Heart right ventricle (tissue), 16 donors: ENCODE data around the gene MNX1. TPM values are rescaled to one million over a fixed set of nuclear protein-coding genes. Genes with fewer than 3 reads are reported as not detected.

Experiments used
- ATAC-seq, 8 donors: fragments of 200-7000 bp; cut with Tn5 transposase; one replicate each; pipeline ENCODE4 v1.9.1; 2020; ENCODE audit warnings: mild to moderate bottlenecking in 8 of 8, moderate library complexity in 8 of 8, moderate number of reproducible peaks in 1 of 8
- DNase-seq, 2 donors: peaks; one replicate each; pipeline ENCODE4 v3.0.0-alpha.2; 2020
- H3K27ac ChIP-seq, 10 donors: fragments of 200-600 bp; sonication (generic) in 2 of 10; one replicate each; pipeline versions ENCODE4 v1.5.0 to v1.8.0; 2020 to 2022; ENCODE audit warnings: mild to moderate bottlenecking in 3 of 10
- H3K27me3 ChIP-seq, 7 donors: fragments of 200-600 bp; one replicate each; pipeline ENCODE4 v1.8.0; 2021 to 2022; ENCODE audit warnings: mild to moderate bottlenecking in 2 of 7
- H3K36me3 ChIP-seq, 9 donors: fragments of 200-600 bp; sonication (generic) in 1 of 9; one replicate each; pipeline versions ENCODE4 v1.5.0 to v1.8.0; 2020 to 2022; ENCODE audit warnings: mild to moderate bottlenecking in 2 of 9
- H3K4me1 ChIP-seq, 9 donors: fragments of 200-600 bp; sonication (generic) in 1 of 9; one replicate each; pipeline versions ENCODE4 v1.5.0 to v1.8.0; 2020 to 2022; ENCODE audit warnings: mild to moderate bottlenecking in 4 of 9
- H3K4me3 ChIP-seq, 10 donors: fragments of 200-600 bp; sonication (generic) in 2 of 10; one replicate each; pipeline versions ENCODE4 v1.5.0 to v1.8.0; 2020 to 2022; ENCODE audit warnings: mild to moderate bottlenecking in 7 of 10, moderate library complexity in 2 of 10
- H3K9me3 ChIP-seq, 11 donors: fragments of 200-600 bp in 10 of 11; sonication (generic) in 2 of 11; one replicate each; pipeline versions ENCODE4 v1.5.0 to v1.8.0; 2013 to 2022; ENCODE audit warnings: mild to moderate bottlenecking in 2 of 11, control low read depth in 1 of 11, moderate library complexity in 1 of 11
- CTCF ChIP-seq, 9 donors: fragments of 200-600 bp; sonication (generic) in 2 of 9; IDR thresholded peaks; one replicate each; pipeline versions ENCODE4 v1.5.0 to v1.8.0; 2021 to 2022; ENCODE audit warnings: antibody characterized with exemption in 9 of 9, mild to moderate bottlenecking in 5 of 9, moderate library complexity in 1 of 9
- WGBS, 2 donors: extraction: QIAGEN DNeasy Blood & Tissue Kit; methylation state at CpG; one replicate each; pipeline ENCODE4 v1.1.7; 2013; ENCODE audit warnings: inconsistent platforms in 1 of 2; 5-methylcytosine and 5-hydroxymethylcytosine counted together
- intact Hi-C, 10 donors: fragments of 100-400 bp; cut with DNase I; formaldehyde crosslinking; loops; one replicate each; pipeline versions ENCODE4 v1.11.1 to v1.14.2; 2022
- polyA plus RNA-seq, 2 donors: library from polyadenylated mRNA; stranded (reverse); fragments of 200-250 nt; gene quantifications; one replicate each; pipeline ENCODE4 v1.2.3, GENCODE V29; 2013
- total RNA-seq, 10 donors: library from RNA; stranded (reverse); fragmentation: NEBNext Ultra II Directional in 3 of 10; extraction: Animal tissue kit (Norgen Biotek cat#: 25700) in 3 of 10; gene quantifications; one replicate each; pipeline versions ENCODE4 v1.2.1 to v1.2.4, GENCODE V29; 2021 to 2023
- donor health status: Arrhythmogenic right ventricular cardiomyopathy.
- donor health status: ischemic (EF 13 %, LVEDD 7.1; RV severe dilation, severe dysfunction).
- donor health status: healthy with polysubstance abuse.
- donor health status: DM: no; HTN: yes; CAD: no.
- donor health status: DM: no; HTN: no; CAD: no.
- donor health status: ischemic (EF 25% LVEDD 6.9; RV normal size, moderate dysfunction).
- donor health status: ischemic (EF 25% LVEDD 5.7; RV mildly dilated, moderate dysfunction).
- donor health status: healthy.
- donor health status: DM: yes; HTN: yes; CAD: no.
- donor health status: Ischemic cardiomyopathy.
- donor health status: ischemic (EF 35%, LVEDD 5.7; RV mildly dilated, moderate dysfunction).
- donor health status: nonischemic (EF 11% LVEDD 7.7; RV severe dilation, severe dysfunction).
- donor health status: DM: yes; HTN: yes; CAD: no.
- donor health status: PGD.
- donor health status: ischemic (EF 29% LVEDD 5.4; RV normal size, mild dysfunction).
- donor health status: nonischemic (EF 23%, LVEDD 6.1; RV moderate dilation, normal function).

MNX1 gene
- total and polyA plus RNA-seq, 12 donors: not detected

- H3K36me3 ChIP-seq: no peaks in the 10 kb centered on the region
- ATAC-seq (no peak), DNase-seq (no peak)
- intact Hi-C loops: no loop called here
- H3K27me3 ChIP-seq: peaks cover 50 to 100% (median 100%) of the 10 kb centered on the region in 7 donors
- WGBS, 2 donors: 2% methylated on average over 50 of the region's 50 CpGs
- H3K27ac ChIP-seq: no peak overlapping the region
- H3K4me3 ChIP-seq: no peak overlapping the region
- no peaks in the 10 kb centered on the region for H3K9me3 ChIP-seq
- peaks cover 0 to 29% (median 14%) of the 10 kb centered on the region in 9 donors for H3K4me1 ChIP-seq
- TF ChIP-seq CTCF (IDR thresholded peaks at IDR 0.05): no peak
These were observed 8.6 kb upstream of the MNX1 start for GRCh38 chr7:157018997-157019608.

- peaks cover 52 to 100% (median 100%) of the 10 kb centered on the region in 7 donors for H3K27me3 ChIP-seq
- ATAC-seq: no peak
- DNase-seq: no peak
- no peak for TF ChIP-seq CTCF (IDR thresholded peaks at IDR 0.05)
- H3K9me3 ChIP-seq: no peaks in the 10 kb centered on the region
- no peak overlapping the region for H3K27ac ChIP-seq
- H3K4me1 ChIP-seq: peaks cover 0 to 29% (median 14%) of the 10 kb centered on the region in 9 donors
- H3K36me3 ChIP-seq: no peaks in the 10 kb centered on the region
- intact Hi-C loops: no loop called here
- 2% methylated on average over 49 of the region's 49 CpGs for WGBS, 2 donors
- no peak overlapping the region for H3K4me3 ChIP-seq
These were observed 8.0 kb upstream of the MNX1 start for GRCh38 chr7:157018328-157018996.

GRCh38 chr7:157017603-157018327, 7.3 kb upstream of the MNX1 start:
- Histone ChIP-seq H3K27me3 (peaks cover 55 to 100% (median 100%) of the 10 kb centered on the region in 7 donors), H3K4me1 (peaks cover 0 to 29% (median 14%) of the 10 kb centered on the region in 9 donors), H3K27ac (no peak overlapping the region), H3K9me3 (no peaks in the 10 kb centered on the region), H3K4me3 (no peak overlapping the region), H3K36me3 (no peaks in the 10 kb centered on the region)
- 2% methylated on average over 48 of the region's 48 CpGs for WGBS, 2 donors
- TF ChIP-seq CTCF (IDR thresholded peaks at IDR 0.05): no peak
- no peak for ATAC-seq
- intact Hi-C loops: no loop called here
- no peak for DNase-seq

GRCh38 chr7:157017149-157017548, 6.7 kb upstream of the MNX1 start:
- DNase-seq (no peak), ATAC-seq (no peak)
- intact Hi-C loops: no loop called here
- no peak for TF ChIP-seq CTCF (IDR thresholded peaks at IDR 0.05)
- Histone ChIP-seq H3K4me3 (no peak overlapping the region), H3K27ac (no peak overlapping the region), H3K27me3 (peaks cover 53 to 100% (median 100%) of the 10 kb centered on the region in 7 donors), H3K36me3 (no peaks in the 10 kb centered on the region), H3K9me3 (no peaks in the 10 kb centered on the region), H3K4me1 (peaks cover 0 to 29% (median 14%) of the 10 kb centered on the region in 9 donors)
- WGBS, 2 donors: 7 to 8% methylated on average over 11 of the region's 11 CpGs
